ENCODE results near the gene MEAK7.

Gene MEAK7

DNA sequence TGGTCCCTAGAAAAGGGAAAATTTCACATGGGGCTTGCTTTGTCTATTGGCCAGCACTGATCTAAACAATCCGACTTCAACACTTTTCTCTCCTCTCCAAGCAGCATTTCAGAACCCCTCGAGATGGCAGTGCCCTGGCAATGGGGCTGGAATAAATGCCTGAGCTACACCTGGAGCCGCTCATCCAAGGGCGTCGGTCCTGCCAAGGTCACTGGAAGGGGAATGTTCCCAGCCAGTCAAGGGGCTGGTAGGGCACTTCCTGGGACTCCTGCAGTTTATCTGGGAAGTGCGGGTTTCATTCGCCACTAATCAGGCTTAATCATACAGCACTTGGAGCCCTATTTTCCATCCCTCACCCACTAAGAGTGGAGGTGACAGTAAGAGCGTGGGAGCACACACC, 17.1 kb downstream of the MEAK7 start:
- no peak for DNase-seq (ENCODE audit: low read depth in 2 of 2)

DNA sequence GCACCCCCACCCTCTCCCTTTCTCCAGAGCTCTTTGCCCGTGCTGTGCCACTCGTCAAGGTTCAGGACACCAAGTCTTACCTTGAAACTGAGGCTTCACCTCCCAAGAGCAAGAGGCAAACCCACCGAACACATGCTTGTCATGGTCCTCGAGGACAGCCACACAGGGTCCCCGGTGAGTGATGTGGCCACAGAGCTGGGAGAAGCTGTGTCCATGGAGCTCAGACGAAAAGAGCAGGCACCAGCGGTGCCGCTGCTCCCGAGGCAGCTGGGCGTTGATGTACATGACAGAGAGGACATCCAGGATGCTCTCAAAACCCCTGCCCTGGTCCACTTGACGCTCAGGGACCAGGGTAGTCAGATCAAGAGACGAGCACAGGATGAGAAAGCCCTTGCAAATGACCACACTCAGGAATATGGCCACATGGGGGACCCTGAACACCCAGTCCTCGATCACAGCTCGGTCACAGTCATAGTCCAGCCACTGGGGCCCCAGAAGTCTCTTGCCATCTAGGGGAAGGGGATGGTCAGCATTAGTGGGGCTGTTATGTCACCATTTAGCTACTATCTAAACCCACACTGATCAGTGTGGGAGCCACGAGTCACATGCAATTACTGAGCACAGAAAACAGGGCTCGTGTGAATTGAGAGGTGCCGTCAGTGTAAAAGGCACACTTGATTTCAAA, 17.8 kb downstream of the MEAK7 start:
- DNase-seq (ENCODE audit: low read depth in 2 of 2), result no peak

DNA sequence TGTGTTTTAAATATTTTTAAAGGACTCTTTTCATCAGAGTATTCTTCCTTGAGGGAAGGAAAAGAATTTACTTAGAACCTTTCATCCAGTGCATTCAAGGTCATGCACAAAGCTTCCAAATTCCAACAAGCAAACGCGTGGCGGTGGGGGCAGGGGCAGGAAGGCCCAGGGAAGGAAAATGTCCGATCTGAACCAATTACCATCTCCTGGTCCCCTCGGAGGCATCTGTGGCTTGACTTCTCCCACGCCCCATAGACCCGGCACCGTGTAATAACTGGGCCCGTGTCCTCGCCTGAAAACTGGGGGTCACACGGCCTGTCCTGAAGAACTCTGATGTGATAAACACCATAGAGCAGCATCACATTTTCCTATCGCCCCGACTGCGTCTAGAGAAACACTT, 18.3 kb downstream of the MEAK7 start:
- DNase-seq (ENCODE audit: low read depth in 2 of 2), result no peak

DNA sequence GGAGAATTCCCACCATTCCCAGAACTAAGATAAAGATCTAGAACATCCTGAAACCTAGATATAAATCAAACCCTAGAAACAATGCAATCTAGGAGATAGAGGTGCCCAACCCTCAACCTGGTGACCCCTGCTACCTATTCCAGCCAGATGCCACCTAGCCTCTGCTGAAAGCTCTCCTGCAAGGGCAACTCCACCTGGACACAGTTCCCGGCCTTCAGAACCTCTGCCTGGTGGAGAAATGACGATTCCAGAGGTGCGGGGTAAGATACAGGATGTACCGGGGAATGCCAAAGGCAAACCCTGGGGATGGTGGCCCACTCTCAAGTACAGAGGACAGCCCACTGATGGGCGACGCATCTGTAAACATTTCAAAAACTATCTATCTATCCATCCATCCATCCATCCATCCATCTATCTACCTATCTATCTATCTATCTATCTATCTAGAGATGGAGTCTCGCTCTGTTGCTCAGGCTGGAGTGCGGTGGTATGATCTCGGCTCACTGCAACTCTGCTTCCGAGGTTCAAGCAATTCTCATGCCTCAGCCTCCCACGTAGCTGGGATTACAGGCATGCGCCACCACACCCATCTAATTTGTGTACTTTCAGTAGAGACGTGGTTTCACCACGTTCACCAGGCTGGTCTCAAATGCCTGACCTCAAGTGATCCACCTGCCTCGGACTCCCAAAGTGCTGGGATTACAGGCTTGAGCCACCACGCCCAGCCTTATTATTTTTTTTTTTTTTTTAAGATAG, 19.0 kb downstream of the MEAK7 start:
- DNase-seq (ENCODE audit: low read depth in 2 of 2), result no peak

- DNase-seq (ENCODE audit: low read depth in 2 of 2), result no peak
Observed at GRCh38 chr16:84484579-84485254, 19.7 kb downstream of the MEAK7 start.

- no peak for DNase-seq (ENCODE audit: low read depth in 2 of 2)
Observed at GRCh38 chr16:84483882-84484565, 20.4 kb downstream of the MEAK7 start.

- no peak for DNase-seq (ENCODE audit: low read depth in 2 of 2)
Observed at GRCh38 chr16:84482951-84483881, 21.2 kb downstream of the MEAK7 start.

DNA sequence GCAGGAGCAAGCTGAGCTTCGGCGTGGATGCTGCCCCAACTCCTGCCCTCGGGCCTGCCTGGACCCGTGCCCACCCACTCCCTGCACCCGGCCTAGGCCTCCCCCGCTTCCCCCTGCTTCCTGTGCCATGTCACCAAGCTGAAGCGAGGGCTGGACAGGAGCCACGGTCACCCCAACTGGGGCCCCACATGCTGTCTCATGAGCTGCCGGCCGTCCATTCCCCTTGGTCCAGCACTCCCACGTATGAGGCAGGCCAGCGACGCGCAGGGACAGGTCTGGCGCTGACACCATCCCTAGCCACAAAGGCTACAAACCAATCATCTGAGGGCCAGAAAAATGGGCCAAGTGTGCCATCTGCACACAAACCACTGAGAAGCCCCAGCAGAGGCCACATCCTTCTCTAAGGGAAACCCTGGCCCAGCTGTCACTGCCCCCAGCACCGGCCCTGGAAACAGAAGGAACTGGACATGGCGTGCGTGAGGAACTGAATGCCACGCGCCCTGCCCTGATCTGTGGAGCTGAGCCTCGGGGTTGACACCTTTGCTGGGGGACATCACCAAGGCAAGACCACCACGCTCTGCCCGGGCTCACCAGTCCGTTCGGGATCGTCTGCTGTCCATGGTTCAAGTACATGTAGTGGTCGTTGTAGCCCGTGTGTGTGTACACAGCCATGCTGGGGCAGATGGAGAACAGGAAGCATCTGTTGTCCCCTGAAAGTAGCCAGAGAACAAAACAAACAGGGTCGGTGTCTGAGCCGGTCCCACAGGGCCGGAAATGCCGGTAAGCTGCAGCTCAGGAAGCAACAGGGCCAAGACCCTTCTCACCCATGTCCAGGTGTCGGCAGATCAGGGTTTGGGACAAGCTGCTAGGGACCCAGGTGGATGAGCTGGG, 22.2 kb downstream of the MEAK7 start:
- DNase-seq (ENCODE audit: low read depth in 2 of 2), result no peak

DNA sequence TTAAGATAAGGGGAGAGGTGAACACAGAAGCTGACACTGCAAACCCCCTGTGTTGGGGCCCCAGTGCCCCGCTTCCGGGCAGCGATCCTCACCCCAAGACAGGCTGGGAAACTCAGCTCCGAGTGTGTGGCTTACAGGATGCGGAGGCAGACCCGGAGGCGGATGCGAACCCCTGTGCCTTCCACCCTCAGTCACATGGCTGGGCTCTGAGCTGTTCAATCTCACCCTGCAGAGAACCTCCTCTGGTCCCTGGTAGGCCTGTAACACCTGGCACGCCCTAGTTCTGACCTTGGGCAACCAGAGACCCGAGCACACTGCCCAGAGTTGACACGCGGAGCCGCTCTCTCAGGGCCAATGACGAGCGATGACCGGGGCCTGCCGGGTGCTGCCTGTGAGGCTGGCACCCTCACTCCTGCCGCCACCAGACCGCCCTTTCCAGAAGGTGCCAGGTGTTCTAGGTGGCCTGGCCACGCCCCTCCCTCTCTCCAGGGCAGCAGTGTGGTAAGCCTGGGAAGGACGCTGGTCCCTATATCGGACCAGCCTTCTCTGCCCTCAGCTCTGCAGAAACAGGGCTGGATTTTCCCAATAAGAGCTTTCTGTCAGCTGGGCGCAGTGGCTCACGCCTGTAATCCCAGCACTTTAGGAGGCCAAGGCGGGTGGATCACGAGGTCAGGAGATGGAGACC, 23.3 kb downstream of the MEAK7 start:
- DNase-seq (ENCODE audit: low read depth in 2 of 2), result no peak

DNA sequence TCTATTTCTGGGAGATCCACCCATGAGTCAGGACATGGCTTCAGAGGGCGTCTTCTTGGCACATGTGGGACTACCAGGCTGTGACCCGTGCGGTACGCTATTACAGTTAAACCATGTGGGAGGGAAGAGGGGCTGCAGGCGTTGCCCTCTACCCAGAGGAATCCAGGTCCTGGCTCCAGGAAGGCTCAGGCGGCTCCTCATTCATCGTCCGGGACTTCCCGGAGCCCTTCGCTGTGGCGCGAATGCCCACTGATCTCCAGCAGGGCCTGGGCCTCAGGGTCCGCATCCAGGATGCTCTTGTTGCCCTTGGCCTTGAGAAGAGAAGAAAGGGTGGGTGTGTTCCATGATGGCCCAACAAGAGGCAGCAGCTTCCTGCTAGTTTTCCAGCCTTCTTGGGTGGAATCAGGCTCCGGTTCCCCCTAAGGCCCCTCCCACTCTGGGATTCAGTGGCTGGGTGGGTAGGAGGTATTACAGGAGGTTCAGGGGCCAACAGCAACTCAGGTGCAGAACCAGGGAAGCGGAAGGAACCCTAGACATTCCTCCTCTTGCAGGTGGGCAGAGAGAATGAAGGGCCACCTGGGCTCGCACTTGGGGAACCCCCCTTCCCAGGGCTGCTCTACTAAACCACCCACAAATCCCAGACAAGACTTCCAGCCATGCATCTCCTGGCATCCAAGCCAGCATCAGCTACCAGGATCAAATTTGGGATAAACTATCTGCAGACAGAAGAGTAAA, 24.6 kb downstream of the MEAK7 start:
- DNase-seq (ENCODE audit: low read depth in 2 of 2), result no peak

GRCh38 chr16:84478172-84478947, 26.1 kb downstream of the MEAK7 start:
- DNase-seq (ENCODE audit: low read depth in 2 of 2), result no peak

DNA sequence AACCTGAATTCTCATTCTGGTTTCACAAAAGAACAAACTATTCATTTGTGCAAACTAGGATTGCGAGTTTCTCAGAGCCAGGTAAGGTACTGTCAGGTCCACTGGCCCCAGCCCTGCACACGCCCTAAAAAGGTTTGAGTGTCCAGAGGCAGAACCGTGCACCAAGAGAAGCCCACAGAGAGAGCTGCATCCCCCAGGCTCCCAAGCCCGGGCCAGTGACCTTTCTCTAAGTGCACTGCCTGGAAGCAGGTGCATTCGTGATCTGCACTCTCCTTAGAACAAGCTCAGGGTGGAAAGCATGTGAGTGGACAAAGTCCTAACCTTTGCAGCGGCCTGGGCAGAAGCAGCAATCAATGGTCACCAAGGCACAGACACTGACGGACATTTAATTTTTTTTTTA, 26.8 kb downstream of the MEAK7 start:
- DNase-seq (ENCODE audit: low read depth in 2 of 2), result no peak

DNA sequence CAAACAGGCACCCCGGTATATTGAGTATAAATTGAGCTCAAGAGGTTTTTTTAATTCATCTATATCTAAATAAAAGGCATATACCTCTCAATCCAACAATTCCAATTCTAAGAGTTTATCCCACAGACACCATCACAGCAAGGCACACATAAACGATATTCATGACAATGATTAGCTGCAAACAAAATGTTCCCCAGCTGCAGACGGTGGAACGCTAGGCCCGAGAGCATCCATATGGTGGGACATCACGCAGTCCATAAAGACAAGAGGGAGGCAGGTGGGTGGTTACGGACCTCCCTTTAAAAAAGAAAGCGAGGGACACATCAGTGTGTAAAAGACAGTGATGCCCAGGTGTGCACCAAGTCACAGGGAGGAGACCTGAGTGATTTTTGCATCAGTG, 28.1 kb downstream of the MEAK7 start:
- DNase-seq (ENCODE audit: low read depth in 2 of 2), result no peak

DNA sequence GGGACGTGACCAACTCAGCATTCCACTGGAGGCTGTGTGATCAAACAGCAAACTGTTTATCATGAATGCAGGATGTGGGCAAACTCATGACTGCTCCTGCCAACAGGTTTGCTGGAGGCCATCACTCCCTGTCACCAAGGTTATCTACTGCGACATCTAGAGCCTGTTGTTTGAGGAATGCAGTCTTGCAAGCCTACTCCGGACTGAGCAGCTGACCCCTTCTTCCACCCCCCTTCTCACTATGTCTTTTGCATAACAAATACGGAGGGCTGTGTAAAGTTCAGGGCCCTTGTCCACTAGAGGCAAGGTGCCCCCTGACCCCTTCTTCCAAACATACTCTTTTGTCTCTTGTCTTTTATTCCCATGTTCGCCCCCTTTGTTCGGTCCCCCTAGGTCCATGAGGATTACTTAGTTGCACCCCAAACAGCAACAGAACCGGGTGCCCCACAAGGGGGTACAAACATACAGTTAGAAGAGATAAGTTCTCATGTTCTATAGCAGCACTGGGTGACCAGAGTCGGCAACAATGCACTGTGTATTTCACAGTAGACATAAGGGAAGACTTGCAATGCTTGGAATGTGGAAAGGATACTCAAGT, 28.7 kb downstream of the MEAK7 start:
- DNase-seq (ENCODE audit: low read depth in 2 of 2), result no peak

DNA sequence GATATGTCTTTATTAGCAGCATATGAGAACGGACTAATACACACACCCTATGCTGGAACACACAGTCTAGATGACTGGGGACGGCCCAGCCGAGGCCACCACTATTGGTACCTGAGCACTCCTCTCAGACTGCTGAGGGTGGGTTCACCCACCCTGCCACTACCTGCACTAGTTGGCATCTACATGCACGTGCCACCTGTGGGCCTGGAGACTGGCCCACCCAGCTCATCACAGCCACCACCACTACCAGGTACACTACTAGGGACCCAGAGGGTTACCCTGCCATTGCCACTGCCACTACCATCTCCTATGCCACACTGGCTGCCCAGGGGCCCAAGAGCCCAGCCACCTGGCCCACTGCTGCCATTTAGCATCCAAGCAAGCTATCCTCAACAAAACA, 32.5 kb downstream of the MEAK7 start:
- no peak for DNase-seq (ENCODE audit: low read depth in 2 of 2)

DNA sequence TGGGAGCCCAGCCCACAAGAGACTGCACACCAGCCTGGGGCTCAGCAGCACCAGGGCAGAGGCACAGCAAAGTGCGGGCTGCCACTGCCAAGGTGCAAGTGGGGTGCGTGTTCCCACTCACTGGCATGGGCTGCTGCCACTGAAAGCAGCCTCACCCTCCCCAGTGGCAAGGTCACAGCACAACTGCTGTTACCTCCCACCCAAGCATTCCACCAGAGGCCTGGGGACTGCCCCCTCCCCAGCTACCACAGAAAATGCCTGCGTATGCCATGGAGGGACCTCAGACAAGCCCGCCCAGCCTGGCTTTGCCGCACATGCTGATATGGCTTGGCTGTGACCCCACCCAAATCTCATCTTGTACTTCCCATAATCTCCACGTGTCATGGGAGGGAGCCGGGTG, 33.1 kb downstream of the MEAK7 start:
- DNase-seq (ENCODE audit: low read depth in 2 of 2), result no peak

DNA sequence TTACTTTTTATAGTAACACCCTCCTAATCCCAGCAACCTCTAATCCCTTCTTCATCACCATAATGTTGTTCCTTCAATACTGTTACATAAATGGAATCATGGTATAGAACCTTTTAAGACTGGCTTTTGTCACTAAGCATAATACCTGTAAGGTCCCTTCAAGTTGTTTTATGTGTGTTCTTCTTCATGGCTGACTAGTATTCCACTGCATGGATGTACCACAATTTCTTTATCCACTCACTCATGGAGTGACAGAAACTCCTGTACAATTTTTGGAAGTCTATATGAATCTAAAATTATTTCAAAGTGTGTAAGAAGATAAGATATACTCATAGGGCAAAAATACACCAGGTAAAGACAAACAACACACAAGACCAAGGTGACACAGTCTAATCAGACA, 36.8 kb downstream of the MEAK7 start:
- no peak for DNase-seq (ENCODE audit: low read depth in 2 of 2)

GRCh38 chr16:84467256-84467655, 37.2 kb downstream of the MEAK7 start:
- no peak for DNase-seq (ENCODE audit: low read depth in 2 of 2)

All from stimulated activated CD8-positive, alpha-beta memory T cell treated with anti-CD3 and anti-CD28 coated beads, Interleukin-2, amount 100 ng/mL, for 1 hour (primary cell).